NOMO-1 (cell line): Measurements from ENCODE around the gene CDR2L.
"Not testable (repeated sequence)": the region's sequence is repeated elsewhere in the genome, so short reads cannot be mapped to it uniquely, and the experiment has no call there.

Experiments
- DNase-seq, 2 experiments: peaks; one replicate each; lab custom pipeline; 2025; ENCODE audit not compliant: unreplicated experiment in 2 of 2; lab: John Stamatoyannopoulos, UW

Gene CDR2L

DNA sequence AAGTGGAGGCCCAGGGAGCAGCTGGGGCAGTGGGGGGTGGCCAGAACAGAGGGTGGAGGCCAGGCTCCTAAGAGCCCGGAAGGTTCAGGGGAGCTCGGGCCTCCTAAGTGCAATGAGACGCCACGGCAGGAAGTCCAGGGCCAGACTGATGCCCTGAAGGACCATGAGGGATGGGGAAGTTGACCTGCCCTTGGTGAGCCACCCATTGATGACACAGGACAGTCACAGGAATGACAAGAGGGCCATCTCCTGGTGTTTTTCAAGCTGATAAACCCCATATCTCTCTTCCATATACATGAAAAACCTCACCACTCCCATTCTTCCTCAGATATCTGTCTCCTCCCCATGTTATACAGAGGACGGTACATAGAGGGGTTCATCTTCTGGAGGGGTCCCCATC is 19.2 kb downstream of the CDR2L start:
- DNase-seq: peak in 1 of 2 experiments; percentile 72

DNA sequence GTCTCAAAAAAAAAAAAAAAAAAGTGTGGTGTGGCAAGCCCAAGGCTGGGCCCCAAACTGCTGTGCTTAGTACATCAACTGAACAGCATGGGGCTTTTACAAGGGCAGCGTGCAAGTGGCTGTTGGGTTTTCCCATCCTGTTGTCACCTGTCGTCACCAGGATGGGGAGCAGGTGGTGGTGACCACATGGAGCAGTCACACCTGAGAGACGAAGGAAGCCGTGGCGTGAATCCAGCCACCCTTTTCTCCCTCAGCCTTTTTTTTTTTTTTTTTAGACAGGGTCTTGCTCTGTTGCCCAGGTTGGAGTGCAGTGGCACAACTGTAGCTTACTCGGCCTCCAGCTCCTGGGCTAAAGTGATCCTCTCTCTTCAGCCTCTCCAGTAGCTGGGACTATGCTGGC is 20.9 kb downstream of the CDR2L start:
- no peak for DNase-seq

DNA sequence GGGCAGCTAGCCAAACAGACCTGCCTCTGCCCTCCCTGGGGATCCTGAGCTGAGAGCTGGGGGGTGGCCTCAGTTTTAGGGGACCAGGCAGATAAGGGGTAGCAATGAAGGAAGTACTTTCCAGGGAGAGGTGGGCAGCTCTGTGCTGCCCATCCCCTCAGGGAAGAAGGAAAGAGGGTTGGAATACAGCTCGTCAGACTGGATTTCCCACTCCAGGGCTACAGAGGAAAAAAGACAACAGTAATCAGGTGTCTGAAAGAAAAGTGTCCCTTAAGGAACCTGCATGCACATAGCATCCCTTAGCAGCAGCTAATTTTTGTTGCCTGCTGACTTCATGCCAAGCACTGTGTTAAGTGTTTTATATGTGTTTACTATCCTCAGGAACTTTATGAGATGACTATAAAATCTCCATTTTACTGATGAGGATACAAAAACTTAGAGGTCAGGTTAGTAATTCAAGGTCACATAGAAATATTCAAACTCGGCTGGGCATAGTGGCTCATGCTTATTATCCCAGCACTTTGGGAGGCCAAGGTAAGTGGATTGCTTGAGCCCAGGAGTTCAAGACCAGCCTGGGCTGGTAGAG is 21.8 kb downstream of the CDR2L start:
- no peak for DNase-seq

DNA sequence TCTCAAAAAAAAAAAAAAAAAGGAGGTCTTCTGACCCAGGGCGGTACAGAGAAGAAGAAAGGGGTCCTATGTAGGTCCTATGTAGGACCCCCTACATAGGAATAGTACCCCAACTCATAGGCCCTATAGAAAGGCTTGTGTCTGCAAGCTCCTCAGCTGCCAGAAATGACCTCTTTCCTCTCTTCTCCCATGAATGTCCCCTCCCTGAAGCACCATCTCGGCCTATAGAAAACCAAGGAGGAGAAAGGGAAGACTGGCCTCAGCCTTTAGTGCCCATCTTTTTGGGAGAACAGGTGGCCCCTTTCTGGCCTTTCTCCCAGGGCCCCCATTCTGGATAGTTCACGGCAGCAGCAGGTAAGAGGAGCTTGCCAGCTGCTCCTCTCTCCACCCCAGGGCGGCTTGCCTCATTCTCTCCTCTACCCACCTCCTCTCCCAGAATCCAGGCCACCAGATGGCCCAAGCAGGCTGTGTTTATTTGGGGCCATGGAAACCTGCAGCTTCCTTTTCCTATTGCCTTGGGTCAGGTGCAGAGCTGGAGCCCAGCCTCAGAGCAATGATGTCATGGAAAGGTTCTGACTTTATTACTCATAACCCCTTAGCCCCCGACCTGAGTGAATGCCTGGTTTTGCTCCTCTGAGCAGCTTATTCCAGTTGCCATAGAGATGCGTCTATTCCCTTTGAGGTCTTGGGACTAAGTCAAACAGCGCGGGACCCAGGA is 23.4 kb downstream of the CDR2L start:
- no peak for DNase-seq

DNA sequence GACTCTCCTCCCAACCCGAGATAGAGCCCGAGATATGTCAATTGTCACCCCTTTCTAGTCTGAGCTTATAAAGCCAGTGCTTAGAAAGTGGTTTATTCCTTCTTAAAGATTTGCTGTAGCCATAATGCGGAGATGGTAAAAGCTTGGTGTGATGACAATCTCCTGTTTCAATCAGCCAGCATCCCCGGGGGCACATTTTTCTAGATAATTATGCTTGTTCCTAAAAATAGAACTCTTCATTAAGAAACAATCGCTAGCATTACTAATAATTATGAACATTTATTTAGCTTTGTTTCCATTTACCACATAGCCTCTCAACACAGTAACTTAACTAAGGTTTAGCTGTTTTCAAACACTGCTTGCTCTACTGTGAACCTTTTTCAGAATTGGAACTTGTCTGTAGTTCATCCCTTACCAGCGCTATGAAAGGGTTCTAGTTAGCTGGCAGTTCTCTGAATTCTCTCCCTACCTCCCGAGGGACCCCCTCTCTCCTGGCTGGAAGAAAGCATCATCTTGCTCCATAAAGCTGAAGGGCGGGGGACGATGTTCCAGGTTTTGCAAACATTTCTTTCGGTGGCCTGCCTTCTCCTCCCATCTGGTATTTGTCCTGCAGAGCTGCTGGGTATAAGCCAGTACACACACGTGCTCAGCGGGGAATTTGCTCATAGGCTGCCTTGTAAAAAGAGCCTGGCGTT is 24.1 kb downstream of the CDR2L start:
- no peak for DNase-seq

DNA sequence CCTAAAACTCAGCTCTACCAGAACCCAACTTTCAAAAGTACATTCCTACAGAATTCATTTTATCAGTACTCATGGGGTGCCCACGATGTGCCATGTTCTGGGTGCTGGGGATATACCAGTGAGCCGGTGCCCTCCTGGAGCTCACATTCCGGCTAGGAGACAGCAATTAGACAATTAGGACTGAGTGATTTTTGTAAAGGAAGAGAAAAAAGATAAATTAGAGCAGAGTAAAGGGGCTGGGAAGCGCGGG is 24.6 kb downstream of the CDR2L start:
- no peak for DNase-seq

DNA sequence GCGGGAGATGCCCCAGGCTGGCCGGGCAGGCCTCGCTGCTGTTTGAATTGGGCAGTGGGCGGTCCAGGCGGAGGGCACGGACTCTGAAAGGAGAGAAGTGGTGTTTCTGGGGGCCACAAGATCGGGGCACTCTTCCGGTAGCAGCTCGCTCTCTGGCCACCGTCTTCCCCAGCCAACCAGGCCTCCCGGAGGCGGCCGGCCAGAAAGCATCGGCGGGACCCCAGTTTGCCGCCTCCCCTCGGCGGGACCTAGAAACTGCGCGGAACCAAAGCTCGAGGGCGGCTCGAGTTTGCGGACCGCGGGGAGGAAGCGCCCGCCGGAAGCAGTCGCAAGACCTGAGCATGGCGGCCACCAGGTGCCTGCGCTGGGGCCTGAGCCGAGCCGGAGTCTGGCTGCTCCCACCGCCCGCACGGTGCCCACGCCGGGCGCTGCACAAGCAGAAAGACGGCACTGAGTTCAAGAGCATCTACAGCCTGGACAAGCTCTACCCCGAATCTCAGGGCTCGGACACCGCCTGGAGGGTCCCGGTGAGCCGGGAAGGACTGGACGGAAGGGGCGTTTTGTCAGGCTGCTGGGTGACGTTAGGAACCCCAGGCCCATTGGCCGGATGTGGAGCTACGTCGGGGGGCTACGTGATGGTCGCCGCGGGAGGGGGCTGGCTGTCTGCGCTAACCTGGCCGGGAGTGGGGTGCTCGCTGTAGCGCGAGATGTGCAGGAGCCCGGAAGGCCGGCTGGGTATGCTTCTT is 25.1 kb downstream of the CDR2L start, which contains the start of gene MRPL58:
TSS of gene MRPL58 (plus strand) at position 325 of the 746 bp plus-strand sequence. CDS start at position 342, 17 bp downstream.
- DNase-seq: peak; percentile 83 to 90

DNA sequence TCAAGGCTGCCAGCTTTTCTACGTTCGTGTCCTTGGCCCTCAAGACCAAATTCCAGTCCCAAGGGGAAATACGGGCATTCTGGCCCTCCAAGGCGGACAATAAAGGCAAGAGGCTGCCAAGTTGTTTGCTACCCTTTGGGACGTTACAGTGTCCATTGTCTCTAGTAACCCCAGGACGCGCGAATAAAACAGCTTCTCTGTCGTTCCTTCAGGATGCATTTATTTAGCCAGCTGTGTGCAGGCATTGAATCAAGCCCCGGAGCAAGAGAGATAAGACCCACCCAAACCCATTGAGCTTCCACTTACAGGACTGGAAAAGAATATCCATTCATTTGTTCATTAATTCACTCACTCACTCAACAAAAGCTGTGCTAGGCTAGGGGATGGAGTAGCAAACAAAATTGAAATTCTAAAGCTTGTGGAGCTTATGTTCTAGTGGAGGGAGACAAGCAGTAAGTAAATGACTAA is 25.7 kb downstream of the CDR2L start:
- no peak for DNase-seq

DNA sequence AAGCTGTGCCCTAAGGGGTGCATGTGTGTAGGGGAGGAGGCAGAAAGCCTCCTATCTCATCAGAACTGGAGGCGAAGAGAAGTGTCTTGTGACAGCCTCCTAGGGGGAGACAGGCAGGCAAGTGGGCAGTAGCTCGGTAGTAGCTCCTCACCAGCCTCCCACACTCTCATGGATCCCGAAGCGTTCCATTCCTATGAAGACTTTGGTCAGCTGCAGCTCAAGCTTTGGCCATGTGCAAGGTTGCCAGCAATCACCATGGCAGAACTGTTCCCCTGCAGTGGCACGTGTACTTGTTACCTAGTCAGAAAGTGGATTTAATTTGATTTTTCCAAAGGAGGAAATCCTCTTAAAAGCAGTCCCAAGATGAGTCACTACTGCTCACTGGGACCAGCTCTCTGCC is 31.7 kb downstream of the CDR2L start:
- DNase-seq: no peak

DNA sequence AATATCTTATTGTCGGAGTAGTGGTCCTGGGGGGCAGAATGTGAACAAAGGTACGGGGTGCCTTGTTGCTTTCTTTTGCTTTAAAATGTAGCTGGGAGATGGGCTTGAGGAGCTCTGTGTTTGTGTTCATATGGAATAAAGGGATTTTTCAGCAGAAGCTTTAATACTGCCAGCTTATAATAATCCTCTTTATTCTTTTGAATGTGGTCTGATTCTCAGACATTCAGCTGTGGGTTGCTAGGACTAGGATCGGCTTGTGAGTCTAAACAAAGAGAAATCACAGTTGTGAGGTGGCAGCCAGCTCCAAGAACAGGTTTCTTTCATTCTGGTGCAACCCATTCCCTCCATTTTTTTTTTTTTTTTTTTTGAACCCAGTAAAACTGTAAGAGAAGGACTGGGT is 32.3 kb downstream of the CDR2L start:
- no peak for DNase-seq

DNA sequence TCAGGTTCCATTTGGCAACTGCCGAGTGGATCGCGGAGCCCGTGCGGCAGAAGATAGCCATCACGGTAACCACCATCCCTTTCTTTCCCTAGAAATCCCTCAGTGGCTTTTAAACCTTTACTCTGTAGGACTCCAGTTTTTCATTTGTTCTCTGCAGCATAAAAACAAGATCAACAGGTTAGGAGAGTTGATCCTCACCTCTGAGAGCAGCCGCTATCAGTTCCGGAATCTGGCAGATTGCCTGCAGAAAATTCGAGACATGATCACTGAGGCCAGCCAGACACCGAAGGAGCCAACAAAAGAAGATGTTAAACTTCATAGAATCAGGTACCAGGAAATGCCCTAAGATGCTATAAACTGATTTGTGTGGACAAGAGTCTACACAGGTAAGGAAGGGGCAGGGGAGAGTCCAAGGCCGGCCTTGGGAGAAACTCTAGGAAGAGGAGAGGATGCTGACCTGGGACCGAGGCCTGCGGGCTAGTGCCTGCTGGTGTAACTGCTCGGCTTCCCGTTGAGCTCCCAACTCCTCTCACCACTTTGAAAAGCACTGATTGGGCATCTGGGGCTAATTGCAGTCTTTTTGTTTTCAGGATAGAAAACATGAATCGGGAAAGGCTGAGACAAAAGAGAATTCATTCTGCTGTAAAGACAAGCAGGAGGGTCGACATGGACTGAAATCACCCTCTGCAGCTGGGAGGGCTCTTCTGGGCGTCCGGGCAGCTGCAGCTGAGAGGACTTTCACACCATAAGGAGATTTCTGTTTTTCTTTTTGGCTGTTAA is 33.1 kb downstream of the CDR2L start:
- DNase-seq: no peak

DNA sequence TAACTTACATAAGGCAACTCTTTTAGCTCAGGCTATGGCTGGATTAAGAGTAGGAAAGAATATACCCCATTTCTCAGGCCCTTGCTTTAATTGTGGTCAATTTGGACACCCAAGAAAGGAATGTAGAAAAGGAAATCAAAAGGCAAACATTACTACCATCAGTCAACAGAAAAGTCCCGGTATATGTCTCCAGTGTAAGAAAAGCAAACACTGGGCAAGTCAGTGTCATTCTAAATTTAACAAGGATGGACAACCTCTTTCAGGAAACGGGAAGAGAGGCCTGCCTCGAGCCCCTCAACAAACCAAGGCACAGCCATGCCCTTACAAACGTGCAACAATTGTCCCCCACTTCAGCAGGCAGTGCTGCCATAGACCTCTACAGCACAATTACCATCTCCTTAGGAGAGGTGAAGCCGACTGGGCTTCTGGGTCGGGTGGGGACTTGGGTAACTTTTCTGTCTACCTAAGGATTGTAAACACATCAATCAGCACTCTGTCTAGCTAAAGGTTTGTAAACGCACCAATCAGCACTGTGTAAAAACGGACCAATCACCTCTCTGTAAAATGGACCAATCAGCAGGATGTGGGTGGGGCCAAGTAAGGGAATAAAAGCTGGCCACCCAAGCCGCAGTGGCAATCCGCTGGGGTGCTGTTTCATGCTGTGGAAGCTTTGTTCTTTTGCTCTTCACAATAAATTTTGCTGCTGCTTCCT is 37.4 kb downstream of the CDR2L start:
- no peak for DNase-seq

DNA sequence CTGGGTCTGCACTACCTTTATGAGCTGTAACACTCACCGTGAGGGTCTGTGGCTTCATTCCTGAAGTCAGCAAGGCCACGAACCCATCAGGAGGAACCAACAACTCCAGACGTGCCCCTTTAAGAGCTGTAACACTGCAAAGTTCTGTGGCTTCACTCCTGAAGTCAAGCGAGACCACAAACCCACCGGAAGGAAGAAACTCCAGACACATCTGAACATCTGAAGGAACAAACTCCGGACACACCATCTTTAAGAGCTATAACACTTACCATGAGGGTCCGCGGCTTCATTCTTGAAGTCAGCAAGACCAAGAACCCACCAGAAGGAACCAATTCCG is 37.9 kb downstream of the CDR2L start:
- not testable (repeated sequence) for DNase-seq

DNA sequence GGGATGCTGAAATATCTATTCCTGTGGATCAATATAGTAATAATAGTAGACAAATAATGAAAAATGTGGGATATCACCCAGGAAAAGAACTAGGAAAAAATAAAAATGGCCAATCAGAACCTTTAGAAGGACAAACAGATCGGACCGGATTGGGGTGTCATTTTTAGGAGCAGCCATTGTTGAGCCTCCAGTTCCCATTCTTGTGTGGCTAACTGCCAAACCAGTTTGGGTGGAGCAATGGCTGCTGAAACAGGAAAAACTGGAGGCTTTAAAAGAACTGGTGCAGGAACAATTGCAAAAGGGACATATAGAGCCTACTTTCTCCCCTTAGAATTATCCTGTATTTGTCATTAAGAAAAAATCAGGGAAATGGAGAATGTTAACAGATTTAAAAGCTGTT is 39.2 kb downstream of the CDR2L start:
- not testable (repeated sequence) for DNase-seq

DNA sequence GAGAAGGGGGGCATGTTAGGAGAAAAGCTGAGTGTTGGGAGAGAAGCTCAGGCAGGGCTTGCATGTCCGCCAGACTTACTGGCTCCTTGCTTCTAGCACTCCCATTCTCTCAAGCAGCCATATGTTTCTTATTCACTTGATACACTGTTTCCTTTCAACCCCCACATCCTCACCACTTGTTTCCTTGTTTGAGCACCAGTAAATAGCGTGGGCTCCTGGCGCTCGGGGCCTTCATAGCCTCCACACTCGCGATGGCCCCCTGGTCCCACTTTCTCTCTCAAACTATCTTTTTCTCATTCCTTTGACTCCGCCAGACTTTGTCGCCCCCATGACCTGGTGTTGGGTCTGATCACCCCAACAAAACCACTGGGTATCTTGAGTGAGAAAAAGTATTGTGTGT is 42.7 kb downstream of the CDR2L start:
- DNase-seq: no peak

DNA sequence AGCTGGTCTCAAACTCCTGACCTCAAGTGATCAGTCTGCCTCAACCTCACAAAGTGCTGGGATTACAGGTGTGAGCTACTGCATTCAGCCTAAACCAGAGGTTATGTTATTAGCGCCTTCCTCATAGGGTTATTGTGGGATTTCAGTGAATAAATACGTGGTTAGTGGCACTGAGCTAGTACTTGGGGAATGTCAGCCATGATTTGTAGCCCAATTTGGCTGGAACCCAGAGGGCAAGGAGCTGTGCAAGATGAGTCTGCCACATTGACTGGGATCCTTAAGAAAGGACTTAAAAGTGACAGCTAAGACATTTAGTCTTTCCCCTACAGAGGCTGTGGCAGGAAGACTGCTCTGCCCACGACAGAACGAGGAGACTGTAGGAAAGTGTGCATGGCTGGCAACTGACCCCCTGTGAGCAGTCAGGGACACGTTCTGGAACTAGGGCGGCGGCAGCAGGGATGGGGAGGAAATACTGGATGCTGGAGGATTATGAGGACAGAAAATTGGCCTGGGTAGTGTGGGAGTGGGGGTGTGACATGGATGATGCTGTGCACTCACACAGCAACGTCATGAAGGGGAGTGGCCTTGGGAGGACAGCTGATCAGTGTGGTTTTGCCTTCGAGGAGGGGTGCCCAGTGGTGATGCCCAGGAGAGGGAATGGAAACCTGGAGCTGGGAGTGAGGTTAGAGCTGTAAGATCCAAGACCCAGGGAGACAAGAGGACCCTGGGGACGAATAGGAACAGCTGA is 44.7 kb downstream of the CDR2L start:
- peak in 1 of 2 experiments; percentile 17 for DNase-seq

DNA sequence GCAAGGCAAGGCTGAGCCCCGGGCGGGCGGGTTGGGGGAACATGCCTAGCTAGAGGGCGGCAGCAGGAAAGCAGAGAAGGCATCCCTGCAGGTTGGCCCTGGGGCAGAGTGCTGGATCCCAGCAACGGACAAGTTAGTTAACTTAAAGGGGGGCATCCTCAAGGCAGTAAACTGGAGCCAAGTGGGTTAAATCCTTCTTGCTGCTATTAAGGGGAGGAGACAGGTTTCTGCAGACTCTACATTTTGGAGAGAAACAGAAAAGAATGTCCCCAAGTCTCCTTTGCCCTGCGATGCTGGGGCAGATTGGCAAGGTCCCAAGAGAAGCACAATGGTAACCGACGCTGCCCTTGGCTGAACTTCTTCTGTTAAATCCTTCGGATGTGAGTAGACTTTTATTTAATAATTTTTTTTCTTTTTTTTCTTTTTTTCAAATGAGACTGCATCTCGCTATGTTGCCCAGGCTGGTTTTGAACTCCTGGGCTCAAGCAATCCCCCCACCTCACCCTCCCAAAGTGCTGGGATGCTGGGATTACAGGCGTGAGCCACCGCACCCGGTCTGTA is 45.4 kb downstream of the CDR2L start:
- DNase-seq: no peak

DNA sequence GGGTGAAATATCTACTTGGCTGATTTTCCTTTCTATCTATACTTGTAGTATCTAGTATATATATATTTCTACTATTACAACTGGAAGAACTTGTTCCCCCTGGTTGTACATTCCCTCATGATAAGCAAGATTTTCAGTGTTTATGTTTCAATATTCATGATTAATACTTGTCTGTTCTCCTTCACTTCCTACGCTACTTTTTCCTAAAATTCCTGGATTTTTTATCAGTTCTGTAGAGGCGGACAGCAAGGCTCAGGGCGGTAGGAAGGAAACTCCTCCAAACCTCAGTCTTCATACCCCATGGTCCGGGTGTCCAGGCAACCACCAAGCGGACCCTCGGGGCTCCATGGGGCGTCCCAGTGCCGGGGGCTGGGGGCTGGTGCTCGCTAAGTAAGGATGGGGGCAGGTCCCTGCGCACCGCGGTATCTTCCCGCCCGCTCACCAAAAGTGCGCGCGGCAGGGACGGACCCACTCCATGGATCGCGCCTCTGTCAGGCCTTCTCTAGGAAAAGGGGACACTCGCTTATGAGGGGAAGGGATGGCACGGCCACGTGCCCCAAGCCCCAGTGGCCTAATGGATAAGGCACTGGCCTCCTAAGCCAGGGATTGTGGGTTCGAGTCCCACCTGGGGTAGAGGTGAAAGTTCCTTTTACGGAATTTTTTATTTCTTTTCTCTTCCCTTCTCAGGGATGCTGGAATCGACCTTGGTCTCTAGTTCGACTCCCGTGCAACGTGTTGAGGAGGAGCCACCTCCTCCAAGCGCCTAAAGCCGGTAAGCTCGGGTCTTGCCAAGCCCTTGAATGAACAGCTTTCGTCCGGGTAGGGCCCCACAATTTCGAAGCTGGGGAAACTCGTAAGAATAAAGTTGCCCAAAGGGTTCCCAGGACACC is 46.2 kb downstream of the CDR2L start:
- DNase-seq: peak; percentile 52 to 74
